Measurements from ENCODE around the gene GSTO2. TPM values are rescaled to one million over a fixed set of nuclear protein-coding genes. Genes with fewer than 3 reads are reported as not detected.

Gene GSTO2
- total RNA-seq, 1 donor from 2014 or later, result 0.80 TPM

- Histone ChIP-seq H3K9me3 (replicated peaks) (peaks cover 10% of the 10 kb centered on the region), H3K4me1 (peaks cover 15% of the 10 kb centered on the region), H3K27ac (replicated peaks) (no peak overlapping the region), H3K4me3 (peak overlapping the region; percentile 90), H3K36me3 (no peaks in the 10 kb centered on the region), H3K27me3 (ENCODE audit: low read depth) (peaks cover 11% of the 10 kb centered on the region)
- no peak for DNase-seq
- intact Hi-C loops (cut with micrococcal nuclease), result no loop called here
- TF ChIP-seq CTCF (IDR thresholded peaks at IDR 0.05; ENCODE audit: borderline replicate concordance), result no peak
Observed at GRCh38 chr10:104232613-104233102, 36.3 kb upstream of the GSTO2 start.

- Histone ChIP-seq H3K27me3 (ENCODE audit: low read depth) (peaks cover 11% of the 10 kb centered on the region), H3K27ac (replicated peaks) (no peak overlapping the region), H3K4me3 (no peak overlapping the region), H3K9me3 (replicated peaks) (peaks cover 10% of the 10 kb centered on the region), H3K36me3 (no peaks in the 10 kb centered on the region), H3K4me1 (peaks cover 15% of the 10 kb centered on the region)
- TF ChIP-seq CTCF (IDR thresholded peaks at IDR 0.05; ENCODE audit: borderline replicate concordance), result no peak
- intact Hi-C loops (cut with micrococcal nuclease), result no loop called here
- no peak for DNase-seq
Observed at GRCh38 chr10:104233817-104234216, 35.2 kb upstream of the GSTO2 start.

GRCh38 chr10:104234934-104235333, 34.0 kb upstream of the GSTO2 start:
- Histone ChIP-seq H3K27me3 (ENCODE audit: low read depth) (peaks cover 11% of the 10 kb centered on the region), H3K4me3 (no peak overlapping the region), H3K4me1 (peaks cover 15% of the 10 kb centered on the region), H3K27ac (replicated peaks) (no peak overlapping the region), H3K9me3 (replicated peaks) (peaks cover 10% of the 10 kb centered on the region), H3K36me3 (no peaks in the 10 kb centered on the region)
- TF ChIP-seq CTCF (IDR thresholded peaks at IDR 0.05; ENCODE audit: borderline replicate concordance), result no peak
- DNase-seq, result no peak
- intact Hi-C loops (cut with micrococcal nuclease), result no loop called here

GRCh38 chr10:104235801-104236200, 33.2 kb upstream of the GSTO2 start:
- peaks cover 10% of the 10 kb centered on the region for H3K9me3 ChIP-seq (replicated peaks)
- no peaks in the 10 kb centered on the region for H3K36me3 ChIP-seq
- H3K27me3 ChIP-seq (ENCODE audit: low read depth), result peaks cover 11% of the 10 kb centered on the region
- H3K4me1 ChIP-seq, result peaks cover 15% of the 10 kb centered on the region
- TF ChIP-seq CTCF (IDR thresholded peaks at IDR 0.05; ENCODE audit: borderline replicate concordance), result no peak
- DNase-seq, result no peak
- no peak overlapping the region for H3K27ac ChIP-seq (replicated peaks)
- no peak overlapping the region for H3K4me3 ChIP-seq
- intact Hi-C loops (cut with micrococcal nuclease), result no loop called here

- TF ChIP-seq CTCF (IDR thresholded peaks at IDR 0.05; ENCODE audit: borderline replicate concordance), result no peak
- Histone ChIP-seq H3K4me3 (no peak overlapping the region), H3K4me1 (no peaks in the 10 kb centered on the region), H3K36me3 (no peaks in the 10 kb centered on the region), H3K27ac (replicated peaks) (no peak overlapping the region), H3K27me3 (ENCODE audit: low read depth) (peaks cover 4% of the 10 kb centered on the region), H3K9me3 (replicated peaks) (peaks cover 3% of the 10 kb centered on the region)
- intact Hi-C loops (cut with micrococcal nuclease), result no loop called here
- no peak for DNase-seq
Observed at GRCh38 chr10:104240078-104240477, 28.9 kb upstream of the GSTO2 start.

All from left ventricle myocardium inferior (tissue), 1 donor.